ENCODE data around the gene CXCL11.
"Not testable (repeated sequence)": the region's sequence is repeated elsewhere in the genome, so short reads cannot be mapped to it uniquely, and the experiment has no call there.

The CXCL11 gene

DNA sequence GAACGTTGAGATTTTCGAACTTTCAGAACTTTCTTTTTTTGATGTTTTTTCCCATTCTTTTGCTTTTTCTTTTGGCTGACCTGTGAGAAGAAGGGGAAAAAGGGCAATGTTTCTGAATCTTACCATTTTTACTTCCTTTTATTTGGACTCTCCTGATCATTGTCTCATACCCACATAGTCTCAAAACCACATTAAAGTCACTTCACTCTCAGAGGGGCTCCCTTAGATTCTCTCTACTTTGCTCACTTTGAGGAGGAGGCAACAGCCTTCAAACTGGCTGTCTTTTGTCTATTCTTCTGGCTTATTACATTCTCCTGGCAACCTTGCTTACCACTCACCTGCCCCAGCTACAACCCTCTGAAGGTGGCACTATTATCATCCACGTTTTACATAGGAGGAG is 32.2 kb downstream of the CXCL11 start:
- Histone ChIP-seq H3K4me3 (ENCODE audit: low read depth, low read length) (no peak overlapping the region), H3K9me3 (ENCODE audit: severe bottlenecking) (no peaks in the 10 kb centered on the region), H3K36me3 (no peaks in the 10 kb centered on the region), H3K27me3 (ENCODE audit: insufficient read depth, low read depth, severe bottlenecking) (no peaks in the 10 kb centered on the region), H3K27ac (no peak overlapping the region)
- DNase-seq, result no peak
- TF ChIP-seq, protein P1, sequence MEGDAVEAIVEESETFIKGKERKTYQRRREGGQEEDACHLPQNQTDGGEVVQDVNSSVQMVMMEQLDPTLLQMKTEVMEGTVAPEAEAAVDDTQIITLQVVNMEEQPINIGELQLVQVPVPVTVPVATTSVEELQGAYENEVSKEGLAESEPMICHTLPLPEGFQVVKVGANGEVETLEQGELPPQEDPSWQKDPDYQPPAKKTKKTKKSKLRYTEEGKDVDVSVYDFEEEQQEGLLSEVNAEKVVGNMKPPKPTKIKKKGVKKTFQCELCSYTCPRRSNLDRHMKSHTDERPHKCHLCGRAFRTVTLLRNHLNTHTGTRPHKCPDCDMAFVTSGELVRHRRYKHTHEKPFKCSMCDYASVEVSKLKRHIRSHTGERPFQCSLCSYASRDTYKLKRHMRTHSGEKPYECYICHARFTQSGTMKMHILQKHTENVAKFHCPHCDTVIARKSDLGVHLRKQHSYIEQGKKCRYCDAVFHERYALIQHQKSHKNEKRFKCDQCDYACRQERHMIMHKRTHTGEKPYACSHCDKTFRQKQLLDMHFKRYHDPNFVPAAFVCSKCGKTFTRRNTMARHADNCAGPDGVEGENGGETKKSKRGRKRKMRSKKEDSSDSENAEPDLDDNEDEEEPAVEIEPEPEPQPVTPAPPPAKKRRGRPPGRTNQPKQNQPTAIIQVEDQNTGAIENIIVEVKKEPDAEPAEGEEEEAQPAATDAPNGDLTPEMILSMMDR (IDR thresholded peaks at IDR 0.05; ENCODE audit: low read depth, low read length), result no peak

DNA sequence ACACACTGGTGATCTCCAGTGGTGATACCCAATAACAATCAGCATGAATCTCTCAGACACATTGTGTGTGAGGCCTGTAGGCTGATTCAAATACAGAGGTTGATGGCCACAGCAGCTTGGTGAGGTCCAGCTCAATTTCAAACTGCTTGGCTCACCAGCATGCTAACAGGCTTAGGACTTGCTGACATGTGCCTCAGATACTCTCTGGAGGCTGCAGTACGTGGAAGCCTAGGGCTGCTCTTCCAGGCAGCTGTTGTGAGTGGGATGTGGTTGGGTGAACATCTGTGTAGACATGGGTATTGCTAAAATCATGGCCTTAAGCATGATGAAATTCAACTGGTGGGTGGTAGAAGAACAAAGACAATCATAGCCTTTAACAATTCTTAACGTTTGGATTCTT is 32.8 kb downstream of the CXCL11 start:
- DNase-seq, result no peak
- H3K36me3 ChIP-seq, result no peaks in the 10 kb centered on the region
- no peaks in the 10 kb centered on the region for H3K9me3 ChIP-seq (ENCODE audit: severe bottlenecking)
- no peak overlapping the region for H3K27ac ChIP-seq
- no peaks in the 10 kb centered on the region for H3K27me3 ChIP-seq (ENCODE audit: insufficient read depth, low read depth, severe bottlenecking)
- TF ChIP-seq, protein P1 (IDR thresholded peaks at IDR 0.05; ENCODE audit: low read depth, low read length), result no peak
- H3K4me3 ChIP-seq (ENCODE audit: low read depth, low read length), result no peak overlapping the region

DNA sequence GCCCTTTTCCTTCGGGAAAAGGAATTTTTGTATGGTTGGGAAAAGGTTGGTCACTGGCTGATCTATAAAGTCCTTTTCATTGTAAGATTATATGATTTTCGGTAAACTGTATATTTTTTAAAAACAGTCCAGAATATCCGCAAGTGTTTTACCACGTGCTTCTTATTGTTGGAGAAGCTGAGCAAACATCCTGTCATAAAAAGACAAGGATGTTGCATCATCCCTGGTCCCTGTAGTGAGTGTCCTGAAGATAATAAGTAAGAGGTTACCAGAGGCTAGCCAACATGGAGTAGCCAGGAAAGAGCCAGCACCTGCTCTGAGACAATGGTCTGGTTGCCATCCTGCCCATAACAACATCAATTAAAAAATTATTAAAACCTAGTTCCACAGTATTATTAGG is 33.7 kb downstream of the CXCL11 start:
- TF ChIP-seq, protein P1 (IDR thresholded peaks at IDR 0.05; ENCODE audit: low read depth, low read length), result no peak
- no peak for DNase-seq
- Histone ChIP-seq H3K4me3 (ENCODE audit: low read depth, low read length) (no peak overlapping the region), H3K27ac (no peak overlapping the region), H3K36me3 (no peaks in the 10 kb centered on the region), H3K9me3 (ENCODE audit: severe bottlenecking) (no peaks in the 10 kb centered on the region), H3K27me3 (ENCODE audit: insufficient read depth, low read depth, severe bottlenecking) (no peaks in the 10 kb centered on the region)

DNA sequence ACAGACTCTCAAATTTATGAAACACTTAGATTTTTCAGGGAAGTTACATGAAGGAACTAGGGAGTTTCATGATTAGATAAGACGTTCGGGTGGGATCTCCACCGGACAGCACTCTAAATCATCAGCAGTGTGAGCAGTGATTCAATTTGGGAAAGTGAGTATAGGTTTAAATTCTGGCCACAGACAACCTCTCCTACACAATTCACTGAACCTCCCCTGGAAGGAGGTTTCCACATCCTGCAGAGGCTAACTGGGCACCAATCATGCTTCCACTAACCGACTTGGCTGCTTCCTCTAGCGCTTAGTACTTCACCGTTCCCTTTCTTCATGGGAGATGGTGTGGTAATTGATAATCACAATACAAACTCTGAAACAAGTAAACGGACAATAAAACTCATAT is 34.2 kb downstream of the CXCL11 start:
- no peaks in the 10 kb centered on the region for H3K27me3 ChIP-seq (ENCODE audit: insufficient read depth, low read depth, severe bottlenecking)
- TF ChIP-seq, protein P1 (IDR thresholded peaks at IDR 0.05; ENCODE audit: low read depth, low read length), result no peak
- H3K27ac ChIP-seq, result no peak overlapping the region
- DNase-seq, result no peak
- H3K9me3 ChIP-seq (ENCODE audit: severe bottlenecking), result no peaks in the 10 kb centered on the region
- H3K36me3 ChIP-seq, result no peaks in the 10 kb centered on the region
- no peak overlapping the region for H3K4me3 ChIP-seq (ENCODE audit: low read depth, low read length)

DNA sequence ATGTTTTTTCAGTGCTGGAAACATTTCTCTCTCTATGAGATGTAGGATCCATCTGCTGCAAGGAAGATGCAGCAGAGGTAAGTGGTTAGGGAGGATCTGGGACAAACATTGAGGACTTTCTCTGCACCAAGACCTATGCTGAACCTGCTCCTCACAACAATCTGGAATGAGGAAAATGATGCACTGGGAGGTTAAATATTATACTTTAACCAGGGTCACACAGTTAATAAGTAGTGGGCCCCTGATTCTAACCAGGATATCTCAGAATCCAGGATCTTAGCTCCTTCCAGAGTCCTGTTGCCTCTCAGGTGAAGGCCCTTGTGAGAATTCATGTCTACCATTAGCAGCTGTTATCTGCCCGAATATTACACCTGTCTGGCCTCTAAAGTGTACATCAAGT is 35.6 kb downstream of the CXCL11 start:
- no peaks in the 10 kb centered on the region for H3K27me3 ChIP-seq (ENCODE audit: insufficient read depth, low read depth, severe bottlenecking)
- no peaks in the 10 kb centered on the region for H3K36me3 ChIP-seq
- TF ChIP-seq, protein P1 (IDR thresholded peaks at IDR 0.05; ENCODE audit: low read depth, low read length), result no peak
- H3K9me3 ChIP-seq (ENCODE audit: severe bottlenecking), result no peaks in the 10 kb centered on the region
- no peak overlapping the region for H3K27ac ChIP-seq
- no peak for DNase-seq
- H3K4me3 ChIP-seq (ENCODE audit: low read depth, low read length), result no peak overlapping the region

DNA sequence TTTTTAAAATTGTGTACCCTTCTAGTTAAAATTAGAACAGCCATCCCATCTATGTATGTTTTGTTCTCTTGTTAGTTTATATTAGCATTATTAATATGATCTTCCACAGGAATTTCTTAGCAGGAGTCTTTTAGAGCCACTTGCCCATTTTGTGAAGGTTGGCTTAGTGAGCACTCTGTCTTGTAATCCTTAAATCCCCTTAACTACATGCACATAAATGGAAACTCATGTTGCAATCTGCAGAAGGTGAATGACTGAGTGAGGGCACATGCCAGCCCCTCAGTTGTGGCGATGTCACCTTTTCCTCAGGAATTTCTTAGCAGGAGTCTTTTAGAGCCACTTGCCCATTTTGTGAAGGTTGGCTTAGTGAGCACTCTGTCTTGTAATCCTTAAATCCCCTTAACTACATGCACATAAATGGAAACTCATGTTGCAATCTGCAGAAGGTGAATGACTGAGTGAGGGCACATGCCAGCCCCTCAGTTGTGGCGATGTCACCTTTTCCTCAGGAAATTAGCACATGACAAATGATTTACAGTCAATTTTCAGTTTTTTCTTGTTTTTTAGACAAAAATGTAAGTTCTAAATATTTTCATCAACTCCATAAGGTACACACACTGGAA is 37.2 kb downstream of the CXCL11 start:
- not testable (repeated sequence) for H3K4me3 ChIP-seq (ENCODE audit: low read depth, low read length); H3K9me3 ChIP-seq (ENCODE audit: severe bottlenecking); H3K27ac ChIP-seq; DNase-seq; H3K36me3 ChIP-seq; H3K27me3 ChIP-seq (ENCODE audit: insufficient read depth, low read depth, severe bottlenecking)
